Right renal cortex interstitium (tissue), 3 donors: ENCODE measurements around the gene NCOA1. TPM values are rescaled to one million over a fixed set of nuclear protein-coding genes. Genes with fewer than 3 reads are reported as not detected.

Experiments used
- DNase-seq, 3 donors: peaks; one replicate each; pipeline ENCODE4 v3.0.0-alpha.2; 2013; ENCODE audit warnings: low read depth in 3 of 3, low spot score in 2 of 3
- polyA plus RNA-seq, 3 donors: library from polyadenylated mRNA; unstranded; fragments of 120-200 nt; gene quantifications; one replicate each; pipeline ENCODE4 v1.2.1, GENCODE V29; 2013; ENCODE audit not compliant: insufficient read length in 3 of 3

The NCOA1 gene
- polyA plus RNA-seq, 3 donors: 45.9 to 49.5 (median 48.4) TPM

- no peak for DNase-seq
These were observed 130.9 kb downstream of the NCOA1 start for GRCh38 chr2:24621779-24622538.

GRCh38 chr2:24623535-24623934 lies 132.5 kb downstream of the NCOA1 start:
- DNase-seq: no peak

- DNase-seq: no peak
These were observed 134.7 kb downstream of the NCOA1 start for GRCh38 chr2:24625728-24626127.

GRCh38 chr2:24626131-24626530 lies 135.1 kb downstream of the NCOA1 start:
- DNase-seq: no peak

- DNase-seq: no peak
These were observed 137.7 kb downstream of the NCOA1 start for GRCh38 chr2:24628746-24629145.

- DNase-seq: no peak
These were observed 141.1 kb downstream of the NCOA1 start for GRCh38 chr2:24632172-24632571.

- DNase-seq: no peak
These were observed 144.1 kb downstream of the NCOA1 start for GRCh38 chr2:24635181-24635580.

- no peak for DNase-seq
These were observed 147.5 kb downstream of the NCOA1 start for GRCh38 chr2:24638568-24638967.

GRCh38 chr2:24642351-24642750 lies 151.3 kb downstream of the NCOA1 start:
- no peak for DNase-seq

GRCh38 chr2:24643051-24643450 lies 152.0 kb downstream of the NCOA1 start:
- DNase-seq: no peak

- no peak for DNase-seq
These were observed 153.0 kb downstream of the NCOA1 start for GRCh38 chr2:24644032-24644431.

GRCh38 chr2:24650997-24651642 lies 160.1 kb downstream of the NCOA1 start:
- no peak for DNase-seq

GRCh38 chr2:24651643-24652003 lies 160.6 kb downstream of the NCOA1 start:
- DNase-seq: no peak

- DNase-seq: no peak
These were observed 161.5 kb downstream of the NCOA1 start for GRCh38 chr2:24652265-24653182.

GRCh38 chr2:24657818-24658217 lies 166.8 kb downstream of the NCOA1 start:
- no peak for DNase-seq

- no peak for DNase-seq
These were observed 167.6 kb downstream of the NCOA1 start for GRCh38 chr2:24658531-24659202.

- no peak for DNase-seq
These were observed 168.8 kb downstream of the NCOA1 start for GRCh38 chr2:24659862-24660261.

GRCh38 chr2:24667542-24667941 lies 176.5 kb downstream of the NCOA1 start:
- no peak for DNase-seq

- no peak for DNase-seq
These were observed 180.2 kb downstream of the NCOA1 start for GRCh38 chr2:24671230-24671629.

GRCh38 chr2:24672589-24672988 lies 181.5 kb downstream of the NCOA1 start:
- no peak for DNase-seq

- DNase-seq: no peak
These were observed 184.3 kb downstream of the NCOA1 start for GRCh38 chr2:24675338-24675737.
